Endodermal cell (in vitro differentiated cells): ENCODE measurements around the gene GABRR1. TPM values are rescaled to one million over a fixed set of nuclear protein-coding genes. Genes with fewer than 3 reads are reported as not detected.

Source experiments
- DNase-seq: peaks from one replicate; pipeline ENCODE4 v3.0.0-alpha.2; 2017
- H3K27ac ChIP-seq: 2 replicates; pipeline ENCODE4 v1.5.1; 2013; ENCODE audit warnings: mild to moderate bottlenecking, low read depth, low read length, moderate library complexity
- H3K27me3 ChIP-seq: 2 replicates; pipeline ENCODE4 v1.6.1; 2013; ENCODE audit warnings: mild to moderate bottlenecking, low read length, moderate library complexity; ENCODE audit not compliant: insufficient read depth, control insufficient read depth, poor library complexity, severe bottlenecking
- H3K36me3 ChIP-seq: 2 replicates; pipeline ENCODE4 v1.7.0; 2013; ENCODE audit warnings: mild to moderate bottlenecking, low read length, moderate library complexity; ENCODE audit not compliant: control insufficient read depth, insufficient read depth
- H3K4me1 ChIP-seq: one replicate; pipeline ENCODE4 v1.7.0; 2013; ENCODE audit warnings: low read length; ENCODE audit not compliant: control insufficient read depth, insufficient read depth
- H3K4me3 ChIP-seq: 2 replicates; pipeline ENCODE4 v1.5.1; 2013; ENCODE audit warnings: mild to moderate bottlenecking, low read length, moderate library complexity
- H3K9ac ChIP-seq: 2 replicates; pipeline ENCODE4 v1.6.1; 2013; ENCODE audit warnings: mild to moderate bottlenecking, low read length, moderate library complexity; ENCODE audit not compliant: poor library complexity, severe bottlenecking; ENCODE audit errors: extremely low read depth
- H3K9me3 ChIP-seq: 2 replicates; pipeline ENCODE4 v1.6.1; 2013; ENCODE audit warnings: mild to moderate bottlenecking, low read length, moderate library complexity; ENCODE audit not compliant: control insufficient read depth
- H3K27ac Mint-ChIP-seq: 2 replicates; pipeline ENCODE4 v1.8.0; 2020; ENCODE audit warnings: mixed read lengths
- H3K27me3 Mint-ChIP-seq: 2 replicates; pipeline ENCODE4 v1.8.0; 2021; ENCODE audit warnings: mild to moderate bottlenecking, mixed read lengths; ENCODE audit not compliant: insufficient read depth
- H3K36me3 Mint-ChIP-seq: 2 replicates; pipeline ENCODE4 v1.8.0; 2020; ENCODE audit warnings: low read depth, mixed read lengths
- H3K4me1 Mint-ChIP-seq: 2 replicates; pipeline ENCODE4 v1.8.0; 2020; ENCODE audit warnings: mixed read lengths
- H3K4me3 Mint-ChIP-seq: 2 replicates; pipeline ENCODE4 v1.8.0; 2020; ENCODE audit warnings: mild to moderate bottlenecking, moderate library complexity, mixed read lengths
- H3K9me3 Mint-ChIP-seq: 2 replicates; pipeline ENCODE4 v1.8.0; 2020; ENCODE audit warnings: mild to moderate bottlenecking, mixed read lengths
- WGBS, 2 experiments: methylation state at CpG; one replicate each; pipeline versions ENCODE4 v1.1.5 to v1.1.7; 2013; ENCODE audit warnings: missing lambda C conversion rate in 2 of 2, mixed read lengths in 1 of 2; ENCODE audit not compliant: insufficient coverage in 1 of 2, insufficient read length in 1 of 2; 5-methylcytosine and 5-hydroxymethylcytosine counted together
- total RNA-seq, 2 donors: library from RNA; stranded (reverse); fragmentation: NEBNext Ultra II Directional in 1 of 2; extraction: Animal tissue kit (Norgen Biotek cat#: 25700) in 1 of 2; gene quantifications; 2 replicates in 1 of 2; 3 replicates in 1 of 2; pipeline ENCODE4 v1.2.1, GENCODE V29; 2021
- TF ChIP-seq, protein P1 (sequence below): fragments of 200-600 bp; sonication (generic); conservative IDR thresholded peaks from 2 replicates; pipeline ENCODE4 v1.5.0; 2021; ENCODE audit warnings: antibody characterized with exemption, mild to moderate bottlenecking

The GABRR1 gene
- total RNA-seq, 2 donors from 2014 or later, result 0.46 TPM; not detected in 1

DNA sequence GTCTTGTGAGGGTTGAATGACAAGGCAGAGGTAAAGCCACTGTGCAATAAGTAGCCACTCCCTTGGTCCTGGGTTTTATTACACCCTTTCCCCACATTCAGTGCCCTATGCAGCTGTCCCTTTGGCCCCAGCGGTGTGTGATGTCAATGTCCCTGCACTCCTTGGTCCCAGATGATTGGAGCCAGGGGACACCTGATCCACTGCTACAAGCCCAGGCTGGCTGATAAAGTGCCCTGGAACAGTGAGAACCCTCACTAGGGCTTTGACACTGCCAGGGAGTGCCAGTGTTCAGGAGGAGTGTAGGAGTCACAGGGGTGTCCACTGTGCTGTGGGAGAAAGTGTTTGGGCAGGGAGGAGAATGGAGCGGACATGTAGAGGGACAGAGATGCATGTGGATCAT lies 30.4 kb downstream of the GABRR1 start:
- H3K27ac Mint-ChIP-seq, result no peak overlapping the region
- no peak for DNase-seq
- Histone ChIP-seq H3K4me3 (no peak overlapping the region), H3K27me3 (no peaks in the 10 kb centered on the region), H3K27ac (no peak overlapping the region), H3K36me3 (no peaks in the 10 kb centered on the region), H3K9ac (no peak overlapping the region), H3K4me1 (no peaks in the 10 kb centered on the region), H3K9me3 (no peaks in the 10 kb centered on the region)
- 96% methylated on average over 2 of the region's 2 CpGs; no CpG with 5 or more reads in 1 of the 2 experiments for WGBS, 2 experiments
- no peaks in the 10 kb centered on the region for H3K36me3 Mint-ChIP-seq
- H3K9me3 Mint-ChIP-seq, result no peaks in the 10 kb centered on the region
- TF ChIP-seq, protein P1, sequence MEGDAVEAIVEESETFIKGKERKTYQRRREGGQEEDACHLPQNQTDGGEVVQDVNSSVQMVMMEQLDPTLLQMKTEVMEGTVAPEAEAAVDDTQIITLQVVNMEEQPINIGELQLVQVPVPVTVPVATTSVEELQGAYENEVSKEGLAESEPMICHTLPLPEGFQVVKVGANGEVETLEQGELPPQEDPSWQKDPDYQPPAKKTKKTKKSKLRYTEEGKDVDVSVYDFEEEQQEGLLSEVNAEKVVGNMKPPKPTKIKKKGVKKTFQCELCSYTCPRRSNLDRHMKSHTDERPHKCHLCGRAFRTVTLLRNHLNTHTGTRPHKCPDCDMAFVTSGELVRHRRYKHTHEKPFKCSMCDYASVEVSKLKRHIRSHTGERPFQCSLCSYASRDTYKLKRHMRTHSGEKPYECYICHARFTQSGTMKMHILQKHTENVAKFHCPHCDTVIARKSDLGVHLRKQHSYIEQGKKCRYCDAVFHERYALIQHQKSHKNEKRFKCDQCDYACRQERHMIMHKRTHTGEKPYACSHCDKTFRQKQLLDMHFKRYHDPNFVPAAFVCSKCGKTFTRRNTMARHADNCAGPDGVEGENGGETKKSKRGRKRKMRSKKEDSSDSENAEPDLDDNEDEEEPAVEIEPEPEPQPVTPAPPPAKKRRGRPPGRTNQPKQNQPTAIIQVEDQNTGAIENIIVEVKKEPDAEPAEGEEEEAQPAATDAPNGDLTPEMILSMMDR, result no peak
- no peaks in the 10 kb centered on the region for H3K4me1 Mint-ChIP-seq
- H3K4me3 Mint-ChIP-seq, result no peak overlapping the region
- H3K27me3 Mint-ChIP-seq, result peaks cover 5% of the 10 kb centered on the region

DNA sequence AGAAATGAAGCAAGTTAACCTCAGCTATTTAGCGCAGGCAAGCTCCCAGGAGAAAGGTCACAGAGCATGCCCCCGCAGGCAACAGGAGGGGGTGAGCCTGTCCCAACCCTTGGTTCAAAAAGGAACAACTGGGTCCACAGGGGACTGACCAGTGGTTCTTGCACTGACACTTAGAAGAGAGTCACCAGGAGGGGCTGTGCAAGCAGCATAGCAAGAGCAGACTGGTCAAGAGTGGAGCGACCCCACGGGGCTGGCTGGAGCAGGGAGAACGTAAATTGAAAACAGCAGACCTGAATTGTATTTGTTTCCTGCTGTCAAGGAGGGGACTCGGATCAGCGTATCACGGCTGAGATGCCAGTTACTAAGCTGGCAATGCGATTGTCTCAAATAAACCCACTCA lies 32.8 kb downstream of the GABRR1 start:
- H3K4me3 ChIP-seq, result no peak overlapping the region
- Mint-ChIP-seq H3K27ac (no peak overlapping the region), H3K4me3 (no peak overlapping the region), H3K36me3 (no peaks in the 10 kb centered on the region), H3K9me3 (no peaks in the 10 kb centered on the region), H3K4me1 (no peaks in the 10 kb centered on the region), H3K27me3 (peaks cover 7% of the 10 kb centered on the region)
- no peaks in the 10 kb centered on the region for H3K36me3 ChIP-seq
- WGBS, 2 experiments, result 90 to 91% methylated on average over 7 to 9 of the region's 9 CpGs
- H3K9me3 ChIP-seq, result no peaks in the 10 kb centered on the region
- H3K27me3 ChIP-seq, result no peaks in the 10 kb centered on the region
- no peak overlapping the region for H3K27ac ChIP-seq
- H3K4me1 ChIP-seq, result no peaks in the 10 kb centered on the region
- TF ChIP-seq, protein P1, result no peak
- H3K9ac ChIP-seq, result no peak overlapping the region
- DNase-seq, result no peak

DNA sequence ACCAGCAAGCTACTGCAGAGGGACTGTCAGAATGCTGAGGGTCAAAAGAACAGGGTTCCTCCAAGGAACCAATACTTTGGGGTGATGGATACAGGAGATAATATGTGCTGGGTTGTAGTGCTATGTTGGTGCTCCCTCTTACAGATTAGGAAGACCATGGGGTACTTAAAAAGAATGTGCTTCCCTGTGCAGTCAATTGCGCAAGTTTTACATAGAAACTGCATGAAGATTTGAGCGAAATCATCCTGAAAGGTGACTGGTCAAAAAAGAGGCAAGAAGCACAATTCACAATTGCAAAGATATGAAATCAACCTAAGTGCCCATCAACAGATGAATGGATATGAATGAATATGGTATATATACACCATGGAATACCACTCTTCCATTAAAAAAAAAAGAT lies 33.9 kb downstream of the GABRR1 start:
- no peak for DNase-seq
- H3K4me3 Mint-ChIP-seq, result no peak overlapping the region
- H3K4me1 Mint-ChIP-seq, result no peaks in the 10 kb centered on the region
- TF ChIP-seq, protein P1, result no peak
- Histone ChIP-seq H3K4me3 (no peak overlapping the region), H3K27me3 (no peaks in the 10 kb centered on the region), H3K4me1 (no peaks in the 10 kb centered on the region), H3K36me3 (no peaks in the 10 kb centered on the region), H3K9ac (no peak overlapping the region), H3K27ac (no peak overlapping the region), H3K9me3 (no peaks in the 10 kb centered on the region)
- H3K27ac Mint-ChIP-seq, result no peak overlapping the region
- 62 to 75% methylated on average over 2 of the region's 2 CpGs for WGBS, 2 experiments
- peaks cover 9% of the 10 kb centered on the region for H3K27me3 Mint-ChIP-seq
- H3K36me3 Mint-ChIP-seq, result no peaks in the 10 kb centered on the region
- H3K9me3 Mint-ChIP-seq, result no peaks in the 10 kb centered on the region
